ENCODE data around the gene CTNNB1. TPM values are rescaled to one million over a fixed set of nuclear protein-coding genes. Genes with fewer than 3 reads are reported as not detected.

Gene CTNNB1
- total RNA-seq, 1 donor from 2014 or later: 305 TPM

GRCh38 chr3:41258239-41258800 is 59.0 kb downstream of the CTNNB1 start:
- H3K9me3 ChIP-seq: no peaks in the 10 kb centered on the region
- intact Hi-C loops (cut with DNase I): no loop called here
- H3K4me1 ChIP-seq: no peaks in the 10 kb centered on the region
- no peak for ATAC-seq
- H3K36me3 ChIP-seq: no peaks in the 10 kb centered on the region
- H3K27me3 ChIP-seq: no peaks in the 10 kb centered on the region
- no peak overlapping the region for H3K27ac ChIP-seq
- DNase-seq: no peak
- TF ChIP-seq, protein P1, sequence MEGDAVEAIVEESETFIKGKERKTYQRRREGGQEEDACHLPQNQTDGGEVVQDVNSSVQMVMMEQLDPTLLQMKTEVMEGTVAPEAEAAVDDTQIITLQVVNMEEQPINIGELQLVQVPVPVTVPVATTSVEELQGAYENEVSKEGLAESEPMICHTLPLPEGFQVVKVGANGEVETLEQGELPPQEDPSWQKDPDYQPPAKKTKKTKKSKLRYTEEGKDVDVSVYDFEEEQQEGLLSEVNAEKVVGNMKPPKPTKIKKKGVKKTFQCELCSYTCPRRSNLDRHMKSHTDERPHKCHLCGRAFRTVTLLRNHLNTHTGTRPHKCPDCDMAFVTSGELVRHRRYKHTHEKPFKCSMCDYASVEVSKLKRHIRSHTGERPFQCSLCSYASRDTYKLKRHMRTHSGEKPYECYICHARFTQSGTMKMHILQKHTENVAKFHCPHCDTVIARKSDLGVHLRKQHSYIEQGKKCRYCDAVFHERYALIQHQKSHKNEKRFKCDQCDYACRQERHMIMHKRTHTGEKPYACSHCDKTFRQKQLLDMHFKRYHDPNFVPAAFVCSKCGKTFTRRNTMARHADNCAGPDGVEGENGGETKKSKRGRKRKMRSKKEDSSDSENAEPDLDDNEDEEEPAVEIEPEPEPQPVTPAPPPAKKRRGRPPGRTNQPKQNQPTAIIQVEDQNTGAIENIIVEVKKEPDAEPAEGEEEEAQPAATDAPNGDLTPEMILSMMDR (IDR thresholded peaks at IDR 0.05): no peak
- H3K4me3 ChIP-seq: no peak overlapping the region

DNA sequence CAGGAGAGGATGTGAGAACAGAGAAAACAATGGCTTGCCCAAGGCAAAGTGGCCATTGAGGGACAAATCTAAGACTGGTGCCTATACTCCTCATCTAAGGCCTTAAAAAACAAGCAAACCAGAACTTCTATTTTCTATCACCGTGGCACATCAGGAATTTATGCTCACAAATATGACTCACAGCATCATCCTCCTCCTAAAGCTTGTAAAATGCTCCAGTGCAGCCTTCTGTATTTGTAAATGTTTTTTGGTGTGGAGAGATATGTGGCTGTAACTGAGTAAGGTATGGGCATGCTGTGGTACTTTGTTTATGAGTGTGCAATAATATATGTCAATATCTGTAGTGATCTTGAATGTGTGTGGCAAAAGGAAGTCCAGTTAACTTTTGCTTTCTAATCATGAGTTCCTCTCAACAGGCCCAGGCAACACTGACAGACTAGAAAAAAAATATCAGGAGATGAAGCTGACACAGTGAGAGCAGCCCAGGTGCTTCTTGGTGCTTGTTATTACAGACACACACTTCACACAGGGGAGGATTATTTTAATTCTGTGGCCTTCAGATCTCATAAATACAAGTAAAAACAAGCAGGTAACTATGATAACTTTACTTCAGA is 60.3 kb downstream of the CTNNB1 start:
- TF ChIP-seq, protein P1 (IDR thresholded peaks at IDR 0.05): no peak

GRCh38 chr3:41260063-41260450 is 60.8 kb downstream of the CTNNB1 start:
- Histone ChIP-seq H3K4me1 (no peaks in the 10 kb centered on the region), H3K9me3 (no peaks in the 10 kb centered on the region), H3K27ac (no peak overlapping the region), H3K27me3 (no peaks in the 10 kb centered on the region), H3K36me3 (no peaks in the 10 kb centered on the region), H3K4me3 (no peak overlapping the region)
- ATAC-seq: no peak
- TF ChIP-seq, protein P1 (IDR thresholded peaks at IDR 0.05): no peak
- intact Hi-C loops (cut with DNase I): no loop called here
- DNase-seq: no peak

More for the DNA sequence above, 60.3 kb downstream of the CTNNB1 start:
- Histone ChIP-seq H3K9me3 (no peaks in the 10 kb centered on the region), H3K4me1 (no peaks in the 10 kb centered on the region), H3K4me3 (no peak overlapping the region), H3K36me3 (no peaks in the 10 kb centered on the region), H3K27ac (no peak overlapping the region), H3K27me3 (no peaks in the 10 kb centered on the region)
- no peak for DNase-seq
- no peak for ATAC-seq
- intact Hi-C loops (cut with DNase I): no loop called here

DNA sequence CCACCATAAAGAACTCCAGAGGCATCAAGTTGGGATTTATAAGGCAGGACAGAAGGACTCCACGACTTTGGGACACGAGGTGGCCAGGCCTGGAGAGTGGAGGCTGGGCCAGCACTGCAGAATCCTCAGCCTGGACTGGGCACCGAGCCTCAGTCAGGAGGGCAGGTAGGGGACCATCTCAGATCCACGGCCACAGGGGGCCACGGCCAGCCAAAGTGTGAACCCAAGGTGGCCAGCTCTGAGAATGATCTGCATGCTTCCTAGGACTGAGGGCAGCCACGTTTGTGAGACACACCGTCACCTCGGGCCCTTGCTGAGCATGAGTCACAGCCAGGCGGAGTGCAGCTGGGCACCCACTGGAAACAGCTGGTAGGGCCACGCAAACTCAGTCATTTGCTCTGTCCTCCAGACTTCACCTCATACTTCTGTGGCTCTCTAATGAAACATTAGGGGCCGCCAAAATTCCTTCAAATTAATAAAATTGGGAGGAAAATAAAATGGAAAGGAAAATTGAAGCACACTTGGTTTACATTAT is 65.8 kb downstream of the CTNNB1 start:
- H3K9me3 ChIP-seq: no peaks in the 10 kb centered on the region
- DNase-seq (no peak), ATAC-seq (no peak)
- no peaks in the 10 kb centered on the region for H3K4me1 ChIP-seq
- no peaks in the 10 kb centered on the region for H3K27me3 ChIP-seq
- no peaks in the 10 kb centered on the region for H3K36me3 ChIP-seq
- H3K27ac ChIP-seq: no peak overlapping the region
- H3K4me3 ChIP-seq: no peak overlapping the region
- intact Hi-C loops (cut with DNase I): no loop called here
- TF ChIP-seq, protein P1 (IDR thresholded peaks at IDR 0.05): no peak

DNA sequence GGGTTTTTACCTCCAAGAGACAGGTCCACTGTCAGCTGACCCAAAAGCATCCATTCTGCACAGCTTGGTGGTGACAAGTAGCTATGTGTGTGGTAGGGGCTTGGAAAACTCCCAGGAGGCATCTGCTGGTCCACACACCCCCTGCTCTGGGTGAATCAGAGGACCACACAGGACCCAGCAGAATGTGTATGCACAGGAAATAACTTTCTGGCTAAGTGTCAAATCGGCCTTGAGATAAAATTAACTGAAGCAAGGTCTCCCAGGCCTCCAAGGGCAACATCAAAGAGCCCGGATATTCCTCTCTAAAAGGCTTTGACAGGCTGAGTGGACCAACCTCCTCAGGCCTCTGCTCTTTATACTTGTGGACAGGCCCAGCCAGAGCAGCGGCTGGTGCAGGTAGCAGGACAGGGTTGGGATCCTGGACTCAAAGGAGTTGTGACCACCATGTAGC is 66.5 kb downstream of the CTNNB1 start:
- Histone ChIP-seq H3K4me1 (no peaks in the 10 kb centered on the region), H3K27ac (no peak overlapping the region), H3K4me3 (no peak overlapping the region), H3K36me3 (no peaks in the 10 kb centered on the region), H3K27me3 (no peaks in the 10 kb centered on the region), H3K9me3 (no peaks in the 10 kb centered on the region)
- ATAC-seq (no peak), DNase-seq (no peak)
- TF ChIP-seq, protein P1 (IDR thresholded peaks at IDR 0.05): no peak
- intact Hi-C loops (cut with DNase I): no loop called here

All from upper lobe of right lung (tissue), 1 donor.